Naive B cell (primary cell): ENCODE measurements around the gene NHSL2. TPM values are rescaled to one million over a fixed set of nuclear protein-coding genes. Genes with fewer than 3 reads are reported as not detected.

Experiments
- ATAC-seq, 2 donors: fragments of 150-1000 bp; cut with Tn5 transposase; 2 replicates each; pipeline ENCODE4 v1.10.0; 2021; ENCODE audit warnings: low read depth in 2 of 2, mild to moderate bottlenecking in 2 of 2, moderate library complexity in 2 of 2
- DNase-seq: peaks from one replicate; pipeline ENCODE4 v3.0.0; 2022
- H3K27ac Mint-ChIP-seq, 6 donors: one replicate each; pipeline ENCODE4 v1.8.0; 2020 to 2022; ENCODE audit warnings: mild to moderate bottlenecking in 6 of 6, mixed read lengths in 6 of 6, moderate library complexity in 5 of 6, inconsistent platforms in 2 of 6
- H3K27me3 Mint-ChIP-seq, 3 donors: one replicate each; pipeline ENCODE4 v1.8.0; 2021 to 2022; ENCODE audit warnings: mixed read lengths in 3 of 3, mild to moderate bottlenecking in 1 of 3
- H3K36me3 Mint-ChIP-seq, 2 donors: one replicate each; pipeline ENCODE4 v1.8.0; 2020 to 2022; ENCODE audit warnings: mixed read lengths in 2 of 2, inconsistent platforms in 1 of 2, mild to moderate bottlenecking in 1 of 2
- H3K4me1 Mint-ChIP-seq, 3 donors: one replicate each; pipeline ENCODE4 v1.8.0; 2020 to 2022; ENCODE audit warnings: mixed read lengths in 3 of 3, inconsistent platforms in 1 of 3, mild to moderate bottlenecking in 1 of 3, moderate library complexity in 1 of 3
- H3K4me3 Mint-ChIP-seq, 8 donors: one replicate each; pipeline ENCODE4 v1.8.0; 2020 to 2022; ENCODE audit warnings: mild to moderate bottlenecking in 8 of 8, mixed read lengths in 8 of 8, moderate library complexity in 8 of 8, inconsistent platforms in 2 of 8
- H3K9me3 Mint-ChIP-seq, 7 donors: one replicate each; pipeline ENCODE4 v1.8.0; 2020 to 2022; ENCODE audit warnings: mixed read lengths in 7 of 7, mild to moderate bottlenecking in 5 of 7, inconsistent platforms in 2 of 7, moderate library complexity in 1 of 7
- polyA plus RNA-seq, 6 donors: library from polyadenylated mRNA; unstranded; fragments of 300-500 nt; fragmentation: Illumina TruSeq; gene quantifications; one replicate each; pipeline ENCODE4 v1.2.3, GENCODE V29; 2021; ENCODE audit warnings: low read depth in 6 of 6

The NHSL2 gene
- polyA plus RNA-seq, 6 donors from 2014 or later = 0.25 to 0.48 (median 0.30) TPM; not detected in 2

GRCh38 chrX:72124540-72125201 lies 214.0 kb downstream of the NHSL2 start:
- H3K27me3 Mint-ChIP-seq = peaks cover 18 to 50% (median 18%) of the 10 kb centered on the region in 3 donors
- peak overlapping the region in 3 of 6 donors; percentile 38 to 57 (median 41) for H3K27ac Mint-ChIP-seq
- no peak overlapping the region for H3K4me3 Mint-ChIP-seq
- ATAC-seq (no peak), DNase-seq (no peak)
- peaks cover 0 to 2% (median 0%) of the 10 kb centered on the region in 7 donors for H3K9me3 Mint-ChIP-seq
- no peaks in the 10 kb centered on the region for H3K36me3 Mint-ChIP-seq
- H3K4me1 Mint-ChIP-seq = peaks cover 3 to 30% (median 22%) of the 10 kb centered on the region in 3 donors

- ATAC-seq = no peak
- H3K4me1 Mint-ChIP-seq = peaks cover 8 to 30% (median 22%) of the 10 kb centered on the region in 3 donors
- H3K27ac Mint-ChIP-seq = peak overlapping the region in 3 of 6 donors; percentile 26 to 63 (median 38)
- no peak for DNase-seq
- no peaks in the 10 kb centered on the region for H3K36me3 Mint-ChIP-seq
- peaks cover 0 to 3% (median 0%) of the 10 kb centered on the region in 7 donors for H3K9me3 Mint-ChIP-seq
- H3K27me3 Mint-ChIP-seq = peaks cover 18 to 57% (median 23%) of the 10 kb centered on the region in 3 donors
- no peak overlapping the region for H3K4me3 Mint-ChIP-seq
Observed at GRCh38 chrX:72125331-72126047, 214.8 kb downstream of the NHSL2 start.

- no peak overlapping the region for H3K4me3 Mint-ChIP-seq
- H3K27me3 Mint-ChIP-seq = peaks cover 18 to 55% (median 24%) of the 10 kb centered on the region in 3 donors
- no peak for DNase-seq
- peaks cover 8 to 25% (median 18%) of the 10 kb centered on the region in 3 donors for H3K4me1 Mint-ChIP-seq
- no peak for ATAC-seq
- no peaks in the 10 kb centered on the region for H3K36me3 Mint-ChIP-seq
- H3K27ac Mint-ChIP-seq = no peak overlapping the region
- H3K9me3 Mint-ChIP-seq = peaks cover 0 to 3% (median 0%) of the 10 kb centered on the region in 7 donors
Observed at GRCh38 chrX:72126048-72126415, 215.4 kb downstream of the NHSL2 start.

- peak; percentile 66 to 81 for ATAC-seq
- no peak overlapping the region for H3K4me3 Mint-ChIP-seq
Observed at GRCh38 chrX:72126539-72127140, 216.0 kb downstream of the NHSL2 start.

GRCh38 chrX:72127332-72127731 lies 216.7 kb downstream of the NHSL2 start:
- no peak overlapping the region for H3K27ac Mint-ChIP-seq
- no peak overlapping the region for H3K4me3 Mint-ChIP-seq
- peaks cover 12 to 20% (median 17%) of the 10 kb centered on the region in 3 donors for H3K4me1 Mint-ChIP-seq
- no peaks in the 10 kb centered on the region for H3K36me3 Mint-ChIP-seq
- DNase-seq = no peak
- ATAC-seq = no peak
- H3K27me3 Mint-ChIP-seq = peaks cover 25 to 59% (median 30%) of the 10 kb centered on the region in 3 donors
- peaks cover 0 to 3% (median 0%) of the 10 kb centered on the region in 7 donors for H3K9me3 Mint-ChIP-seq

More at GRCh38 chrX:72126539-72127140, 216.0 kb downstream of the NHSL2 start:
- peaks cover 21 to 55% (median 24%) of the 10 kb centered on the region in 3 donors for H3K27me3 Mint-ChIP-seq
- DNase-seq = peak; percentile 70
- no peak overlapping the region for H3K27ac Mint-ChIP-seq
- H3K9me3 Mint-ChIP-seq = peaks cover 0 to 3% (median 0%) of the 10 kb centered on the region in 7 donors
- no peaks in the 10 kb centered on the region for H3K36me3 Mint-ChIP-seq
- peaks cover 8 to 18% (median 15%) of the 10 kb centered on the region in 3 donors for H3K4me1 Mint-ChIP-seq

GRCh38 chrX:72128183-72128834 lies 217.7 kb downstream of the NHSL2 start:
- H3K4me3 Mint-ChIP-seq = peak overlapping the region in 2 of 8 donors; percentile 47 to 70
- H3K27ac Mint-ChIP-seq = no peak overlapping the region
- ATAC-seq (no peak), DNase-seq (no peak)
- peaks cover 25 to 60% (median 34%) of the 10 kb centered on the region in 3 donors for H3K27me3 Mint-ChIP-seq
- H3K9me3 Mint-ChIP-seq = peaks cover 0 to 6% (median 0%) of the 10 kb centered on the region in 7 donors
- H3K4me1 Mint-ChIP-seq = peaks cover 12 to 15% (median 12%) of the 10 kb centered on the region in 3 donors
- H3K36me3 Mint-ChIP-seq = no peaks in the 10 kb centered on the region

GRCh38 chrX:72128881-72129280 lies 218.2 kb downstream of the NHSL2 start:
- Mint-ChIP-seq H3K36me3 (no peaks in the 10 kb centered on the region), H3K9me3 (peaks cover 0 to 6% (median 0%) of the 10 kb centered on the region in 7 donors), H3K4me3 (peak overlapping the region in 1 of 8 donors; percentile 70), H3K4me1 (peaks cover 8 to 12% (median 10%) of the 10 kb centered on the region in 3 donors), H3K27ac (no peak overlapping the region), H3K27me3 (peaks cover 25 to 61% (median 39%) of the 10 kb centered on the region in 3 donors)
- DNase-seq (peak; percentile 29), ATAC-seq (no peak)

GRCh38 chrX:72129661-72130060 lies 219.0 kb downstream of the NHSL2 start:
- no peak for ATAC-seq
- H3K27me3 Mint-ChIP-seq = peaks cover 25 to 60% (median 47%) of the 10 kb centered on the region in 3 donors
- peak overlapping the region in 1 of 8 donors; percentile 70 for H3K4me3 Mint-ChIP-seq
- peaks cover 8 to 10% (median 9%) of the 10 kb centered on the region in 3 donors for H3K4me1 Mint-ChIP-seq
- peaks cover 0 to 6% (median 0%) of the 10 kb centered on the region in 7 donors for H3K9me3 Mint-ChIP-seq
- no peak overlapping the region for H3K27ac Mint-ChIP-seq
- H3K36me3 Mint-ChIP-seq = no peaks in the 10 kb centered on the region
- no peak for DNase-seq

GRCh38 chrX:72130156-72130761 lies 219.6 kb downstream of the NHSL2 start:
- no peak for ATAC-seq
- H3K27ac Mint-ChIP-seq = no peak overlapping the region
- peaks cover 20 to 60% (median 47%) of the 10 kb centered on the region in 3 donors for H3K27me3 Mint-ChIP-seq
- H3K9me3 Mint-ChIP-seq = peaks cover 0 to 6% (median 0%) of the 10 kb centered on the region in 7 donors
- peaks cover 5 to 9% (median 8%) of the 10 kb centered on the region in 3 donors for H3K4me1 Mint-ChIP-seq
- peak overlapping the region in 5 of 8 donors; percentile 7 to 88 (median 49) for H3K4me3 Mint-ChIP-seq
- no peaks in the 10 kb centered on the region for H3K36me3 Mint-ChIP-seq
- no peak for DNase-seq

- ATAC-seq (no peak), DNase-seq (no peak)
- Mint-ChIP-seq H3K27ac (peak overlapping the region in 2 of 6 donors; percentile 26 to 44), H3K27me3 (peaks cover 20 to 61% (median 49%) of the 10 kb centered on the region in 3 donors), H3K4me3 (peak overlapping the region in 7 of 8 donors; percentile 51 to 88 (median 76)), H3K9me3 (peaks cover 0 to 6% (median 0%) of the 10 kb centered on the region in 7 donors), H3K36me3 (no peaks in the 10 kb centered on the region), H3K4me1 (peaks cover 5 to 9% (median 8%) of the 10 kb centered on the region in 3 donors)
Observed at GRCh38 chrX:72130762-72131250, 220.2 kb downstream of the NHSL2 start.

- Mint-ChIP-seq H3K27me3 (peaks cover 18 to 68% (median 49%) of the 10 kb centered on the region in 3 donors), H3K36me3 (no peaks in the 10 kb centered on the region)
Observed at GRCh38 chrX:72131317-72132294, 221.0 kb downstream of the NHSL2 start, which contains the start of gene RTL5. Gene RTL5 (minus strand): TSS chrX:72131915.

More at GRCh38 chrX:72131317-72132294, 221.0 kb downstream of the NHSL2 start, which contains the start of gene RTL5:
- peak within 1 kb of the TSS; percentile 70 to 92 (median 78) for H3K4me3 Mint-ChIP-seq
- DNase-seq (peak; percentile 41), ATAC-seq (peak; percentile 62 to 73)
- peaks cover 0 to 6% (median 0%) of the 10 kb centered on the region in 7 donors for H3K9me3 Mint-ChIP-seq
- H3K27ac Mint-ChIP-seq = peak within 1 kb of the TSS in 5 of 6 donors; percentile 26 to 91 (median 81)
- peaks cover 5 to 9% (median 8%) of the 10 kb centered on the region in 3 donors for H3K4me1 Mint-ChIP-seq
